ENCODE measurements around the gene UBE3B. TPM values are rescaled to one million over a fixed set of nuclear protein-coding genes. Genes with fewer than 3 reads are reported as not detected.

Gene UBE3B
- total and polyA plus RNA-seq, 2 donors (not counting 1 experiment from before 2014, with no cell fraction given): 27.2 to 49.7 TPM

DNA sequence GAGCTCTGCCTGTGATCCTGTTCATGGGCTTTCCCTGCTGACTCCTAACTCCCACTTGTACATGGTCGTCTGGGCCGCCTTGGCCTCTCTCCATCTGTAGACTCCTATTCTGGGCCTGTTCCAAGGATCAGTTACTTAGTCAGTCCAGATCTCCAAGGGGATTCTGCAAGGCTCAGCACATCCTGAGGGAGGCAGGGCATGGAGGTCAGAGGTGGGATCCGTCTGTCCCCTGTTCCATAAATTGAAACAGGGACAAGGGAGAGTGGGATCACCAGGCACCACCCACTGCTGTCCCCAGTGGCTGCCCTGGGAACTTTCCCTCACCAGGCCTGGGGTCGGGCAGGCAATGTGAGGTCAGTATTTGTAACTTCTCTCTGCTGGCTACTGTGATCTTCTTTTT, 43.8 kb upstream of the UBE3B start:
- H3K27ac ChIP-seq (ENCODE audit: insufficient read depth, low read length): no peak overlapping the region
- DNase-seq (ENCODE audit: low read depth in 2 of 2): no peak

DNA sequence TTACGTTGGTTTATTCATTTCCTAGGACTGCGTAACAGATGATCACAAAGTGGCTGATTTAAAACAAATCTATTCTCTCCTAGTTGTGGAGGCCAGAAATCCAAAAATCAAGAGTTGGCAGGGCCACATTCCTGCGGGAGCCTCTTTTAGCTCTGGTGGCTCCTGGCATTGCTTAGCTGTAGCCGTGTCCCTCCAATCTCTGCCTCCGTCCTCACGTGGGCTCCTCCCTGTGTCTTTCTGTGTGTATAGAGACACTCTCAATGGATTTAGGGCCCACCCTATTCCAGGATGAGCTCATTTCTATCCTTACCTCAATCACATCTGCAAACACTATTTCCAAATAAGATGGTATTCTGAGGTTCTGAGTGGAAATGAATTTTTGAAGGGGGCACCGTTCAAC, 42.9 kb upstream of the UBE3B start:
- Histone ChIP-seq H3K27ac (ENCODE audit: insufficient read depth, low read length) (no peak overlapping the region), H3K4me2 (ENCODE audit: extremely low read depth, insufficient read depth, low read length) (no peak overlapping the region), H3K4me3 (replicated peaks in 1 of 4; ENCODE audit: control extremely low read depth in 1 of 4, insufficient read depth in 1 of 4, low read depth in 3 of 4, low read length in 4 of 4) (no peak overlapping the region), H3K27me3 (ENCODE audit: control insufficient read depth, insufficient read depth, low read length) (no peaks in the 10 kb centered on the region), H3K79me2 (ENCODE audit: control insufficient read depth, insufficient read depth, low read length) (no peaks in the 10 kb centered on the region), H3K9me3 (ENCODE audit: control insufficient read depth, insufficient read depth, low read depth, low read length) (no peaks in the 10 kb centered on the region), H3K9ac (ENCODE audit: insufficient read depth, low read length) (no peak overlapping the region), H2AFZ (ENCODE audit: low read length) (no peak overlapping the region), H3K4me1 (ENCODE audit: control insufficient read depth, extremely low read depth, insufficient read depth, low read length) (no peaks in the 10 kb centered on the region), H3K36me3 (ENCODE audit: control insufficient read depth, insufficient read depth, low read length) (no peaks in the 10 kb centered on the region), H4K20me1 (ENCODE audit: control insufficient read depth, extremely low read depth, insufficient read depth, low read length) (no peaks in the 10 kb centered on the region)
- no peak for DNase-seq (ENCODE audit: low read depth in 2 of 2)
- TF ChIP-seq, protein P1, sequence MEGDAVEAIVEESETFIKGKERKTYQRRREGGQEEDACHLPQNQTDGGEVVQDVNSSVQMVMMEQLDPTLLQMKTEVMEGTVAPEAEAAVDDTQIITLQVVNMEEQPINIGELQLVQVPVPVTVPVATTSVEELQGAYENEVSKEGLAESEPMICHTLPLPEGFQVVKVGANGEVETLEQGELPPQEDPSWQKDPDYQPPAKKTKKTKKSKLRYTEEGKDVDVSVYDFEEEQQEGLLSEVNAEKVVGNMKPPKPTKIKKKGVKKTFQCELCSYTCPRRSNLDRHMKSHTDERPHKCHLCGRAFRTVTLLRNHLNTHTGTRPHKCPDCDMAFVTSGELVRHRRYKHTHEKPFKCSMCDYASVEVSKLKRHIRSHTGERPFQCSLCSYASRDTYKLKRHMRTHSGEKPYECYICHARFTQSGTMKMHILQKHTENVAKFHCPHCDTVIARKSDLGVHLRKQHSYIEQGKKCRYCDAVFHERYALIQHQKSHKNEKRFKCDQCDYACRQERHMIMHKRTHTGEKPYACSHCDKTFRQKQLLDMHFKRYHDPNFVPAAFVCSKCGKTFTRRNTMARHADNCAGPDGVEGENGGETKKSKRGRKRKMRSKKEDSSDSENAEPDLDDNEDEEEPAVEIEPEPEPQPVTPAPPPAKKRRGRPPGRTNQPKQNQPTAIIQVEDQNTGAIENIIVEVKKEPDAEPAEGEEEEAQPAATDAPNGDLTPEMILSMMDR (conservative IDR thresholded peaks at IDR 0.05 in 1 of 2, IDR thresholded peaks at IDR 0.05 in 1 of 2; ENCODE audit: low read depth in 1 of 2, low read length in 2 of 2): no peak
- TF ChIP-seq EZH2 (IDR thresholded peaks at IDR 0.05; ENCODE audit: low read length, missing control alignments): no peak

More for the DNA sequence above, 43.8 kb upstream of the UBE3B start:
- Histone ChIP-seq H3K36me3 (ENCODE audit: control insufficient read depth, insufficient read depth, low read length) (no peaks in the 10 kb centered on the region), H4K20me1 (ENCODE audit: control insufficient read depth, extremely low read depth, insufficient read depth, low read length) (no peaks in the 10 kb centered on the region), H3K9ac (ENCODE audit: insufficient read depth, low read length) (no peak overlapping the region), H2AFZ (ENCODE audit: low read length) (no peak overlapping the region), H3K4me2 (ENCODE audit: extremely low read depth, insufficient read depth, low read length) (no peak overlapping the region), H3K79me2 (ENCODE audit: control insufficient read depth, insufficient read depth, low read length) (no peaks in the 10 kb centered on the region), H3K4me3 (replicated peaks in 1 of 4; ENCODE audit: control extremely low read depth in 1 of 4, insufficient read depth in 1 of 4, low read depth in 3 of 4, low read length in 4 of 4) (no peak overlapping the region), H3K27me3 (ENCODE audit: control insufficient read depth, insufficient read depth, low read length) (no peaks in the 10 kb centered on the region), H3K9me3 (ENCODE audit: control insufficient read depth, insufficient read depth, low read depth, low read length) (no peaks in the 10 kb centered on the region), H3K4me1 (ENCODE audit: control insufficient read depth, extremely low read depth, insufficient read depth, low read length) (no peaks in the 10 kb centered on the region)
- TF ChIP-seq EZH2 (IDR thresholded peaks at IDR 0.05; ENCODE audit: low read length, missing control alignments): no peak
- TF ChIP-seq, protein P1 (conservative IDR thresholded peaks at IDR 0.05 in 1 of 2, IDR thresholded peaks at IDR 0.05 in 1 of 2; ENCODE audit: low read depth in 1 of 2, low read length in 2 of 2): peak in 1 of 2 donors; percentile 23

DNA sequence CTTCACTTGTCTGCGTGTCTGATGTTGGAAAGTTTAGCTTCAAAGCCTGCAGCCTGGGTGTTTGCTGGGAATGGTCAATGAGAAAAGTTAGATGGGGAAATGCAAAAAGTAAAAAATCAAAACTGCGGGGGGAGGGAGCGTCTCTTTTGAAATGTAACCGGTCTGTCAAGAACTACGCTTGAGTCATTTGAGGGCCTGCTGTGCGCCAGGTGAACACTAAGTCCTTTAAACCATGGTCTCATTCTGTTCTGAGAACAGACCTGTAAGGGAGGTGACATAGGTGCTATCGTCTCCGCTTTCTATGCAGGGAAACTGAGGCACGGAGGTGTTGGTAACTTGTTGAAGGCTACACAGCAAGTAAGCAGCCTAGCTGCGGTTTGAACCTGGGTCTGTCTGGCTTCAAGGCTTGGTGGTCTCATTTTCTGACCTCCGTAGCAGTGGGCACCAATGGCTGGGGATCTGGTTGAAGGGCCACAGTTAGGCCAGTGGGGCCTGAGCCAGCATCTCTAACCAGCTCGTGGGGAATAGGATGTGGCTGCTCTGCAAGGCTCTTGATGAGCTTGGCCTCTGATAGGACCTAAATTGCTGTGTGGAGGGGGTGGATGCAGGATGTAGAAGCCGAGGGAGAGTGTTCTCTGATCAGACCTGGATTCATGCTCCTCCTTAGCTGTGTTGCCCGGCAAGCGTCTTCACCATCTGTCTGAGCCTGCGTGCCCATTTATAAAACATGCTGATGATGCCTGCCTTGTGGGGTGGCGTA, 41.8 kb upstream of the UBE3B start:
- Histone ChIP-seq H3K27ac (ENCODE audit: insufficient read depth, low read length) (no peak overlapping the region), H3K27me3 (ENCODE audit: control insufficient read depth, insufficient read depth, low read length) (no peaks in the 10 kb centered on the region), H3K9me3 (ENCODE audit: control insufficient read depth, insufficient read depth, low read depth, low read length) (no peaks in the 10 kb centered on the region), H2AFZ (ENCODE audit: low read length) (no peak overlapping the region), H3K36me3 (ENCODE audit: control insufficient read depth, insufficient read depth, low read length) (no peaks in the 10 kb centered on the region), H4K20me1 (ENCODE audit: control insufficient read depth, extremely low read depth, insufficient read depth, low read length) (no peaks in the 10 kb centered on the region), H3K4me2 (ENCODE audit: extremely low read depth, insufficient read depth, low read length) (no peak overlapping the region), H3K79me2 (ENCODE audit: control insufficient read depth, insufficient read depth, low read length) (no peaks in the 10 kb centered on the region), H3K9ac (ENCODE audit: insufficient read depth, low read length) (no peak overlapping the region), H3K4me3 (replicated peaks in 1 of 4; ENCODE audit: control extremely low read depth in 1 of 4, insufficient read depth in 1 of 4, low read depth in 3 of 4, low read length in 4 of 4) (no peak overlapping the region), H3K4me1 (ENCODE audit: control insufficient read depth, extremely low read depth, insufficient read depth, low read length) (no peaks in the 10 kb centered on the region)
- DNase-seq (ENCODE audit: low read depth in 2 of 2): no peak
- TF ChIP-seq EZH2 (IDR thresholded peaks at IDR 0.05; ENCODE audit: low read length, missing control alignments): no peak
- TF ChIP-seq, protein P1 (conservative IDR thresholded peaks at IDR 0.05 in 1 of 2, IDR thresholded peaks at IDR 0.05 in 1 of 2; ENCODE audit: low read depth in 1 of 2, low read length in 2 of 2): no peak

Data from fibroblast of lung (primary cell).